Parathyroid adenoma (tissue), 2 donors: ENCODE data around the gene CRIM1.

Experiments
- H2AFZ ChIP-seq: fragments of 300-600 bp; sonication (generic); one replicate; pipeline ENCODE4 v1.7.0; 2017; ENCODE audit warnings: antibody characterized with exemption, mild to moderate bottlenecking
- H3K27ac ChIP-seq: fragments of 300-600 bp; sonication (generic); one replicate; pipeline ENCODE4 v1.7.0; 2017
- H3K27me3 ChIP-seq: fragments of 300-600 bp; sonication (generic); one replicate; pipeline ENCODE4 v1.7.0; 2017; ENCODE audit warnings: low read length; ENCODE audit not compliant: control insufficient read depth, insufficient read depth
- H3K36me3 ChIP-seq: fragments of 300-600 bp; sonication (generic); one replicate; pipeline ENCODE4 v1.7.0; 2017; ENCODE audit warnings: low read length; ENCODE audit not compliant: control insufficient read depth, insufficient read depth
- H3K4me1 ChIP-seq: fragments of 300-600 bp; sonication (generic); one replicate; pipeline ENCODE4 v1.7.0; 2017; ENCODE audit warnings: control low read depth
- H3K4me2 ChIP-seq: fragments of 300-600 bp; sonication (generic); one replicate; pipeline ENCODE4 v1.7.0; 2017; ENCODE audit warnings: low read length
- H3K4me3 ChIP-seq: fragments of 300-600 bp; sonication (generic); one replicate; pipeline ENCODE4 v1.7.0; 2017; ENCODE audit warnings: low read depth, low read length
- H3K79me2 ChIP-seq: fragments of 300-600 bp; sonication (generic); one replicate; pipeline ENCODE4 v1.7.0; 2017; ENCODE audit warnings: control low read depth
- H3K9ac ChIP-seq: fragments of 300-600 bp; sonication (generic); one replicate; pipeline ENCODE4 v1.7.0; 2017; ENCODE audit warnings: mild to moderate bottlenecking
- H3K9me3 ChIP-seq: fragments of 300-600 bp; sonication (generic); one replicate; pipeline ENCODE4 v1.7.0; 2017; ENCODE audit warnings: low read length; ENCODE audit not compliant: control insufficient read depth
- CTCF ChIP-seq: fragments of 300-600 bp; sonication (generic); IDR thresholded peaks from one replicate; pipeline ENCODE4 v1.7.0; 2017; ENCODE audit warnings: antibody characterized with exemption, mild to moderate bottlenecking
- donor health status: primary hyperparathyroidism.

CRIM1 gene

GRCh38 chr2:36589230-36589630 lies 233.7 kb downstream of the CRIM1 start:
- Histone ChIP-seq H3K9ac (no peak overlapping the region), H3K27me3 (no peaks in the 10 kb centered on the region), H3K79me2 (no peaks in the 10 kb centered on the region), H2AFZ (no peak overlapping the region), H3K9me3 (no peaks in the 10 kb centered on the region), H3K36me3 (no peaks in the 10 kb centered on the region), H3K4me1 (no peaks in the 10 kb centered on the region), H3K4me3 (no peak overlapping the region), H3K4me2 (no peak overlapping the region), H3K27ac (no peak overlapping the region)
- TF ChIP-seq CTCF, result no peak

DNA sequence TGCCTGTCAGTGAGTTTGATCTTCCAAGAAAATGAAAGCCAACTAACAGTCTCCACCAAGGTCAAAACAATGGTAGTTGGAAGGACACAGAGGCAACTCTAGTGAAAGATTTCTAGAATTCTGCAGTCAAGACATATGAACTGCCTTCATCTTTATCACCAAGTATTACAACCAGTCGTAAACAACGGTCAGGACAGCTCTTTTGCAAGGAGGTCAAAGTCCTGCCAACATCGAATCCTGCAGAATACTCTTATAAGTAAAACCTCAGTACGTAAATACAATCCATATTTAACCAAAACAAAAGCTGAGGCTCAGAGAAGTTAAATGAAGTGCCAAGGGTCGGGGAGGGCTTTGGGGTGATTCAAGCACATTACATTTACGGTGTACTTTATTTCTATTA lies 239.3 kb downstream of the CRIM1 start:
- H3K79me2 ChIP-seq, result peaks cover 15% of the 10 kb centered on the region
- peaks cover 12% of the 10 kb centered on the region for H3K4me1 ChIP-seq
- no peak overlapping the region for H2AFZ ChIP-seq
- no peaks in the 10 kb centered on the region for H3K36me3 ChIP-seq
- no peak overlapping the region for H3K27ac ChIP-seq
- no peak for TF ChIP-seq CTCF
- H3K9me3 ChIP-seq, result no peaks in the 10 kb centered on the region
- no peak overlapping the region for H3K4me2 ChIP-seq
- no peaks in the 10 kb centered on the region for H3K27me3 ChIP-seq
- no peak overlapping the region for H3K9ac ChIP-seq
- no peak overlapping the region for H3K4me3 ChIP-seq

DNA sequence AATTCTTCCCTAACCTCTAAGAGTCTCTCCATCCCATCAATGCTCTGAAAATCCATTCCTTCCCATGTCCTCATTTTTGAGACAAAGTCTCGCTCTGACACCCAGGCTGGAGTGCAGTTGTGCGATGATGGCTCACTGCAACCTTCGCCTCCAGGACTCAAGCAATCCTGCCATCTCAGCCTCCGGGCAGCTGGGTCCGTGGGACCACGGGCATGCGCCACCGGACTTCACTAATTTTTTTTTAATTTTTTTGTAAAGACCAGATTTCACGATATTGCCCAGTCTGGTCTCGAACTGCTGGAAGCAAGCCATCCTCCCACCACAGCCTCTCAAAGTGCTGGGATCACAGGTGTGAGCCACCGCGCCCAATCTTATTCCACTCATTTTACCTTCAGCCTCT lies 240.8 kb downstream of the CRIM1 start:
- no peak overlapping the region for H3K27ac ChIP-seq
- no peaks in the 10 kb centered on the region for H3K9me3 ChIP-seq
- H2AFZ ChIP-seq, result no peak overlapping the region
- H3K4me1 ChIP-seq, result peaks cover 12% of the 10 kb centered on the region
- H3K79me2 ChIP-seq, result peaks cover 15% of the 10 kb centered on the region
- TF ChIP-seq CTCF, result no peak
- no peaks in the 10 kb centered on the region for H3K36me3 ChIP-seq
- no peaks in the 10 kb centered on the region for H3K27me3 ChIP-seq
- no peak overlapping the region for H3K9ac ChIP-seq
- H3K4me2 ChIP-seq, result no peak overlapping the region
- H3K4me3 ChIP-seq, result no peak overlapping the region

- H3K27ac ChIP-seq, result peak overlapping the region; percentile 74
Measured at GRCh38 chr2:36597003-36597531, 241.5 kb downstream of the CRIM1 start.

More at GRCh38 chr2:36597003-36597531, 241.5 kb downstream of the CRIM1 start:
- no peaks in the 10 kb centered on the region for H3K27me3 ChIP-seq
- peaks cover 15% of the 10 kb centered on the region for H3K79me2 ChIP-seq
- H3K9me3 ChIP-seq, result no peaks in the 10 kb centered on the region
- H3K9ac ChIP-seq, result no peak overlapping the region
- peaks cover 12% of the 10 kb centered on the region for H3K4me1 ChIP-seq
- H3K4me3 ChIP-seq, result peak overlapping the region; percentile 72
- H3K4me2 ChIP-seq, result peak overlapping the region; percentile 77
- H2AFZ ChIP-seq, result peak overlapping the region; percentile 93
- TF ChIP-seq CTCF, result no peak
- no peaks in the 10 kb centered on the region for H3K36me3 ChIP-seq
